ENCODE measurements around the gene GPR146. TPM values are rescaled to one million over a fixed set of nuclear protein-coding genes. Genes with fewer than 3 reads are reported as not detected.

The GPR146 gene
- polyA plus RNA-seq, 3 donors = 0.48 to 0.92 (median 0.48) TPM

GRCh38 chr7:1094870-1095269 is 50.5 kb downstream of the GPR146 start:
- Histone ChIP-seq H3K9me3 (replicated peaks in 1 of 2; ENCODE audit: control insufficient read depth in 1 of 2, insufficient read depth in 1 of 2, low read length in 2 of 2) (no peaks in the 10 kb centered on the region), H2AFZ (ENCODE audit: insufficient read depth, low read depth, low read length, poor library complexity, severe bottlenecking) (no peak overlapping the region), H3K4me3 (replicated peaks in 1 of 3; ENCODE audit: low read depth in 2 of 3, low read length in 3 of 3) (no peak overlapping the region), H3K9ac (ENCODE audit: insufficient read depth, low read length, poor library complexity, severe bottlenecking) (no peak overlapping the region), H3K4me2 (replicated peaks; ENCODE audit: extremely low read depth, low read length, poor library complexity, severe bottlenecking) (no peak overlapping the region), H3K36me3 (replicated peaks in 1 of 2; ENCODE audit: control insufficient read depth in 1 of 2, insufficient read depth in 2 of 2, low read length in 2 of 2) (peaks cover 0 to 3% of the 10 kb centered on the region in 2 donors), H3K27me3 (ENCODE audit: control insufficient read depth in 2 of 2, insufficient read depth in 2 of 2, low read length in 2 of 2) (no peaks in the 10 kb centered on the region), H3K4me1 (ENCODE audit: control insufficient read depth in 1 of 2, insufficient read depth in 2 of 2, low read length in 2 of 2) (peaks cover 24 to 28% of the 10 kb centered on the region in 2 donors), H4K20me1 (ENCODE audit: insufficient read depth, low read length) (no peaks in the 10 kb centered on the region), H3K27ac (ENCODE audit: low read depth in 1 of 2, low read length in 2 of 2) (no peak overlapping the region), H3K79me2 (ENCODE audit: insufficient read depth, low read length) (no peaks in the 10 kb centered on the region)
- no peak overlapping the region for H3K27ac Mint-ChIP-seq
- H3K4me1 Mint-ChIP-seq = peaks cover 27% of the 10 kb centered on the region
- WGBS (ENCODE audit: insufficient coverage) = 95% methylated on average over 10 of the region's 14 CpGs
- intact Hi-C loops (cut with micrococcal nuclease) = no loop called here
- peaks cover 0 to 4% (median 0%) of the 10 kb centered on the region in 7 donors for H3K9me3 Mint-ChIP-seq
- H3K36me3 Mint-ChIP-seq = peaks cover 4 to 9% of the 10 kb centered on the region in 2 donors
- peaks cover 0 to 2% (median 0%) of the 10 kb centered on the region in 3 donors for H3K27me3 Mint-ChIP-seq (ENCODE audit: low read depth in 3 of 3)
- H3K4me3 Mint-ChIP-seq = no peak overlapping the region
- TF ChIP-seq, protein P1, sequence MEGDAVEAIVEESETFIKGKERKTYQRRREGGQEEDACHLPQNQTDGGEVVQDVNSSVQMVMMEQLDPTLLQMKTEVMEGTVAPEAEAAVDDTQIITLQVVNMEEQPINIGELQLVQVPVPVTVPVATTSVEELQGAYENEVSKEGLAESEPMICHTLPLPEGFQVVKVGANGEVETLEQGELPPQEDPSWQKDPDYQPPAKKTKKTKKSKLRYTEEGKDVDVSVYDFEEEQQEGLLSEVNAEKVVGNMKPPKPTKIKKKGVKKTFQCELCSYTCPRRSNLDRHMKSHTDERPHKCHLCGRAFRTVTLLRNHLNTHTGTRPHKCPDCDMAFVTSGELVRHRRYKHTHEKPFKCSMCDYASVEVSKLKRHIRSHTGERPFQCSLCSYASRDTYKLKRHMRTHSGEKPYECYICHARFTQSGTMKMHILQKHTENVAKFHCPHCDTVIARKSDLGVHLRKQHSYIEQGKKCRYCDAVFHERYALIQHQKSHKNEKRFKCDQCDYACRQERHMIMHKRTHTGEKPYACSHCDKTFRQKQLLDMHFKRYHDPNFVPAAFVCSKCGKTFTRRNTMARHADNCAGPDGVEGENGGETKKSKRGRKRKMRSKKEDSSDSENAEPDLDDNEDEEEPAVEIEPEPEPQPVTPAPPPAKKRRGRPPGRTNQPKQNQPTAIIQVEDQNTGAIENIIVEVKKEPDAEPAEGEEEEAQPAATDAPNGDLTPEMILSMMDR (IDR thresholded peaks at IDR 0.05) = no peak
- DNase-seq = no peak

DNA sequence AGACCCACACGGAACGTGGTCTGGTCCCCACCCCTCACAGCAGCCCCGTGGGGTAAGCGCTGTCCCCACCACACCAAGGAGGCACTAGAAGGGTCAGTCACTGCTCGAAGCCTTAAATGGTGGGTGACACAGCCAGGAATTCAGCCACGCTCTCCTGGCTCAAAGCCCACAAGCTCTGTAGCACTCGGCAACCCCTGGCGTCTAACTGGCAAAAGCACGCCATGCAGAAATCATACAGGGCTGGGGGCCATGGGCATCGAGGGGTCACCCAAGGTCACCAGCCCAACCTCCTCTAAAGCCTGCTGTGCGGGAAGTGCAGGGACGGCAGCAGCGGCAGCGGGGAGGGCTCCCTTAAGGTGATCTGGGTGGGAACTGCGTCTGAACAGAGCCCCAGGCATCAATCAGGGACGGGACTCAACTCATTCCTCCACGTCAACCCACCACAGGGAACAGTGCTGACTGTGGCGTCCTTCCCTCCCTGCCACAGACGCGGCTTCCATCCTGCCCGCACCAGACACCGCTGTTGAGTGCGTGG is 51.3 kb downstream of the GPR146 start:
- Histone ChIP-seq H3K4me3 (replicated peaks in 1 of 3; ENCODE audit: low read depth in 2 of 3, low read length in 3 of 3) (no peak overlapping the region), H2AFZ (ENCODE audit: insufficient read depth, low read depth, low read length, poor library complexity, severe bottlenecking) (no peak overlapping the region), H3K4me1 (ENCODE audit: control insufficient read depth in 1 of 2, insufficient read depth in 2 of 2, low read length in 2 of 2) (peaks cover 16 to 20% of the 10 kb centered on the region in 2 donors), H3K4me2 (replicated peaks; ENCODE audit: extremely low read depth, low read length, poor library complexity, severe bottlenecking) (no peak overlapping the region), H3K27ac (ENCODE audit: low read depth in 1 of 2, low read length in 2 of 2) (no peak overlapping the region), H3K27me3 (ENCODE audit: control insufficient read depth in 2 of 2, insufficient read depth in 2 of 2, low read length in 2 of 2) (no peaks in the 10 kb centered on the region), H3K9me3 (replicated peaks in 1 of 2; ENCODE audit: control insufficient read depth in 1 of 2, insufficient read depth in 1 of 2, low read length in 2 of 2) (no peaks in the 10 kb centered on the region), H4K20me1 (ENCODE audit: insufficient read depth, low read length) (no peaks in the 10 kb centered on the region), H3K79me2 (ENCODE audit: insufficient read depth, low read length) (no peaks in the 10 kb centered on the region), H3K9ac (ENCODE audit: insufficient read depth, low read length, poor library complexity, severe bottlenecking) (no peak overlapping the region), H3K36me3 (replicated peaks in 1 of 2; ENCODE audit: control insufficient read depth in 1 of 2, insufficient read depth in 2 of 2, low read length in 2 of 2) (peaks cover 0 to 3% of the 10 kb centered on the region in 2 donors)
- peaks cover 19% of the 10 kb centered on the region for H3K4me1 Mint-ChIP-seq
- H3K9me3 Mint-ChIP-seq = peaks cover 0 to 4% (median 0%) of the 10 kb centered on the region in 7 donors
- peaks cover 0 to 2% (median 1%) of the 10 kb centered on the region in 3 donors for H3K27me3 Mint-ChIP-seq (ENCODE audit: low read depth in 3 of 3)
- H3K4me3 Mint-ChIP-seq = no peak overlapping the region
- H3K36me3 Mint-ChIP-seq = peaks cover 4 to 9% of the 10 kb centered on the region in 2 donors
- 94% methylated on average over 15 of the region's 23 CpGs for WGBS (ENCODE audit: insufficient coverage)
- TF ChIP-seq, protein P1 (IDR thresholded peaks at IDR 0.05) = no peak
- intact Hi-C loops (cut with micrococcal nuclease) = no loop called here
- H3K27ac Mint-ChIP-seq = peak overlapping the region in 1 of 7 donors; percentile 54
- no peak for DNase-seq

Data from CD14-positive monocyte (primary cell).